GM12873 (cell line): ENCODE data around the gene COASY.

ENCODE experiments used
- TF ChIP-seq, protein P1 (sequence below): IDR thresholded peaks from 2 replicates; pipeline ENCODE4 v1.5.1; 2012; ENCODE audit warnings: low read depth, mild to moderate bottlenecking, moderate library complexity, low read length, control low read depth; ENCODE audit not compliant: insufficient read depth; ENCODE audit errors: missing control alignments

Gene COASY

DNA sequence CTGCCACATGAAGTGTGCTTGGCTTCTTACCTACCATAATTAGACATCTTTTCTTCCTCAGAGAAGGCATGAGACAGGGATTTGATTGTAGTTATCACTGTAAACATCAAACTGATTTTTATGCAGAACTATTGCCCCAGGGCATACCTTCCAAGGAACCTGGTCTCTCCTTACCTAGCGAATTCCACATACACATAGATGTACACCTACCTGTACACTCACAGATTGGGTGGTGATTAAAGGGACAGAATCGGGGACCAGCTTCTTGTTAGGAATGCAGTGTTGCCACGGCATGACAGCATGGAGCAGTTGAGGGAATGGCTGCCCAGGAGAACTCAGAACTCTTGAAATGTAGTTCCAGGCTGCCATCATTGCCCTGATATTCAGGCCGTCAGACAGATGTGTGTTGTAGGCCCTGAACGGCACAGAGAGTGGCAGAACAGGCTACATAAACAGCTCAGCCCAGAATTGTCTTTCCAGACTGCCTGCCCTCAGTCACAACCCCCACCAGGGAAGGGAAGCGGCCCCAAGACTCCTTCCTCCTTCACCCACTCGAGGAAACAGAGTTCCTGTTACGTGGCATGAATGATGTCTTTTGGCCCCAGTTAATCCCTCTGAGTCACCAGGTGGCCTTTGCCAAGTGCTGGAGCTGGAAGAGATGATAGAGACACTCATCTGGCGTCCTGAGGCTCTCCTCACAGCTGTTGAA lies 43.7 kb upstream of the COASY start:
- TF ChIP-seq, protein P1, sequence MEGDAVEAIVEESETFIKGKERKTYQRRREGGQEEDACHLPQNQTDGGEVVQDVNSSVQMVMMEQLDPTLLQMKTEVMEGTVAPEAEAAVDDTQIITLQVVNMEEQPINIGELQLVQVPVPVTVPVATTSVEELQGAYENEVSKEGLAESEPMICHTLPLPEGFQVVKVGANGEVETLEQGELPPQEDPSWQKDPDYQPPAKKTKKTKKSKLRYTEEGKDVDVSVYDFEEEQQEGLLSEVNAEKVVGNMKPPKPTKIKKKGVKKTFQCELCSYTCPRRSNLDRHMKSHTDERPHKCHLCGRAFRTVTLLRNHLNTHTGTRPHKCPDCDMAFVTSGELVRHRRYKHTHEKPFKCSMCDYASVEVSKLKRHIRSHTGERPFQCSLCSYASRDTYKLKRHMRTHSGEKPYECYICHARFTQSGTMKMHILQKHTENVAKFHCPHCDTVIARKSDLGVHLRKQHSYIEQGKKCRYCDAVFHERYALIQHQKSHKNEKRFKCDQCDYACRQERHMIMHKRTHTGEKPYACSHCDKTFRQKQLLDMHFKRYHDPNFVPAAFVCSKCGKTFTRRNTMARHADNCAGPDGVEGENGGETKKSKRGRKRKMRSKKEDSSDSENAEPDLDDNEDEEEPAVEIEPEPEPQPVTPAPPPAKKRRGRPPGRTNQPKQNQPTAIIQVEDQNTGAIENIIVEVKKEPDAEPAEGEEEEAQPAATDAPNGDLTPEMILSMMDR = no peak

DNA sequence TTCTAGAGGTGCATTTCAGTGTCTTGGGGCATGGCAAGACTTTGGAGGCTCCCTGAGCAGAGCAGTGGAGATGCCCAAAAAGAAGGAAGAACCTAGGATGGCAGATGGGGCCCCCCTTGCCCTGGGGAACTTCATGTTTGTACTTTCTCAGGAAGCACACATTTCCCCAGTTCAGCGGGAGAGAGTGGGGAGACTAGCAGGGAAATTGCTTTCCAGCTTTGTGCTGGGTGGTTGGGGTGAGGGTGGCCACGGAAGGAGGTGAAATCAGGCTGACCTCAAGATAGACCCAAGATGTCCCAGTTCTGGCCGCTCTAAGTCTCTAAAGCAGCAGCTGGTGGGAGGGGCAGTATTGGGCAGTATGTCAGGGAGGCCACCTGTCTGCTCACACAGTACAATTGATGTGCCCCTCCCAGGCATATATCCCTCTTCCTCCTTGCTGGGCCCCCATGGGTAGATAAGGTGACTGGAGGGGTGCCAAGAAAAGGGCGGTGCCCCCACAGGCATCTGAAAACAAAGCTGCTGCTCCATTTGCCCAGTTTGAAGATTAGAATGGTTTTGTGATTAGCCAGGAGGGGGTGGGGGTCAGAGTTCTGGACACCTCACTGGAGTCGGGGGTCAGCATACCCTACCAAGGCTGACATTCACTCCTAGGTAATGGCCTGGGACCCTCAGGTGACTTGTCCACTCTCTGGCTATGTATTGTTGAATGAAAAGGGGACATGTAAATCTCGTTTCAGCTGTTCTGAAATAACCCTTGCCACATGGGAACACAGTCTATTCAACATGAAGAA lies 43.0 kb upstream of the COASY start:
- TF ChIP-seq, protein P1 = no peak

DNA sequence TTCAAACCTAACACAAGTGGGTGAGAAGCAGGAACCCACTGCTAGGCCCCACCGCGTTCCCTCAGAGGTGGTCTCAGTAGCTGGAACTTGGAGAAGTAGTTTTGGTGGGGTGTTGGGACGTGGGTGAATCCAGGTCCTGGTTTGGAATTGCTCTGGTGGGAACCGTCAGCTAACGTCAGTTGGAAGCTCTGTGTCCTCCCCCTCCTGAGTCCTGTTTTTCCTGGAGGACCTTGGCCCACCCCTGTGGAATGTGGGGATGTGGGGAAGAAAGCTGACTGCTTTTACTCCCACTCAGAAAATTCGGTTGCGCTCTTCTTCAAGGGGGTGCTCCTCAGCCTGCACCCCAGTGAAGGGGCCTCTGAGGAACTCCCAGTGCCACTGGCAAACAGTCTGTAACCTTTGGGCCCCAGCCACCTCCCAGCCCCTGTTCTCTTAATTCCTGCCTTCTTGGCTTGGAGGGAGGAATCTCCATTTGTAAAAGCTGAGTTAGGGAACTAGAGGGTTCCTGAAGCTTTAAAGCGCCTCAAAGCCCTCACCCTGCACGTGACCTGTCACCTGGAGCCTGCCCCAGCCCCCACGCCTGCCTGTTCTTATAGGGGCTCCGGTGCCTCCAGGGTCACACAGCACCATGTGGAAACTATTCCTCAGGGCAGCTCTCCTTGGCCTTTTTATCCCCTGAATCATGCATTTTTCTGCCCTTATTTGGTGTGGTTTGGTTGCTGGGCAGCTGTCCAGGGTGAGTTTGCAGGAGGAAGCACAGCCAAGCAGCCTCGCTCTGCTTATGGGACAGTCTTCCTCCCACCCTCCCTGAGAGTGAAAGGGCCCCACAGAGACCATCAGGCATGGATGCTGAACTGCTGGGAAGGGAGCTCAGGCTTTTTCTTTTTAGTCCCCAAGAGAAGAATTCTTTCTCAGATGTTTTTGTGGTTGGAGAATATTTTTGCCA lies 42.1 kb upstream of the COASY start:
- TF ChIP-seq, protein P1 = no peak

DNA sequence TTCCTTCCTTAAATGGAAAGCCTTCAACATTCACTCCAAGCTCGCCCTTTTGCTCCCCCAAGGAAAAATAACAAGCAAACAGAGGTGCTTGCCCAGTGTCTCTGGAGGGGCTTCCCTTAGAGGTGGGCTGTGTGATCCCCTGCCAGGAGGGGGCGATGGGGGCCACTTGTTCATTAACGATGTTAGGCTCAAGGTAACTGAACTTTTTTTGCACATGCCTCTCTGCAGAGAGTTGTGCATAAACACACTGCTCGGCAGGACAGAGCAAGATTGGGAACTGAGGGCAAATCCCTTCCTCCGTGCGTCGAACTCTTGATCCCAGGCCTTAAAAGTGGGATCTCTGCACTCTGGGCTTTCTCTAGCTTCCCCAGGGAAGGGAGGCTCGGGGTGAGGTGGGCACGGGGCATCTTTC lies 41.4 kb upstream of the COASY start:
- TF ChIP-seq, protein P1 = peak; percentile 48

DNA sequence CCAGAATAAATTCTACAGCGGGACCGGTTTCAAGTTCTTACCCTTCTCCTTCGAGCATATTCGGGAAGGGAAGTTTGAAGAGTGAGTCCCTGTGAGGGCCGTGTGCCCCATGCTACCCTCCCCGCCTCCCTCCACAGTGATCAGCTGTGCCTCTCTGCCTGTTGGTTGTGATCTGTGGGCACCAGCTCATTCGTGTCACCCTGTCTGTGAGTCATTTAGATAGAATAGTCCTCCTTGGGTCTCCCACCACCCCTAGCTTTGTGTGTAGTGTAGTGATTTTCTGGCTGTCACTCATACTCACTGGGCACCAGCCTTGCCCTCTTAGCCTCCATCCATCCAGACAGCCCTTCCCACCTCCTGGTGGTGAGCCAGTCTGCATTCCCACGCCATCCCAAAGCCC lies 40.9 kb upstream of the COASY start:
- TF ChIP-seq, protein P1 = no peak

DNA sequence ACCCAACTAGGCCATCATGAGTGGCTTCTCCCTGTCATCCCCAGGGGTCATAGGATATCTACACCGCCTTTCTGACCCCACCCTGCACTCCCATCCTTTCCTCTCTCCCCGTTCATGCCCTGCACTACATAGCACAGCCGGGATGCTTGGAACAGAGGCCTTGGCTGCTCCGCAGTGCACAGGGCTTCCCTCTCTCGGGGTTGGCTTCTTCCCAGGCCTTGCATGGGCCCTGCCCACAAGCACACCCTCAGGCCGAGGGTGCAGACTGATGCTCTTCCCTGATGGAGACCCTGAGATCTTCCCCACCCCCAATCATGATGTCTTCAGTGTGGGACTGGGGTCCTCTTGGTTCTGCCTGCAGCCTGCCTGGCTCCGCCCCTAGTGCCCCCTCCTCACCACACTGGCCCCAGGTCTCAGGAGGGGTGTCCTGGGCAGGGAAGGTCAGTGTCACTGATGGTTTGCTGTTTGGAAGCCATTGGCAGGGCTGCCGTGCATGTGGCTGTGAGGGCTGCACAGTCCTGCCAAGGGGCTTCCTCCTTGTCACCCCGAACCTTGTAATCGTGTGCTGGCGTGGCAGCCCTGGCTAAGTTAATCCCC lies 40.2 kb upstream of the COASY start:
- TF ChIP-seq, protein P1 = no peak
